BLaER1 treated with 17β-estradiol and CSF1 and Interleukin-3, amounts not matched to agents 10 nM and 100 nM (cell line): ENCODE measurements around the gene KRTAP1-3.

Source experiments
- H3K27ac ChIP-seq, 11 experiments: shearing (Covaris generic); formaldehyde crosslinking; 2 replicates each; pipeline ENCODE4 v1.8.1; 2022
- H3K27me3 ChIP-seq, 11 experiments: shearing (Covaris generic); formaldehyde crosslinking; 2 replicates each; pipeline ENCODE4 v1.8.1; 2022
- H3K36me3 ChIP-seq, 11 experiments: shearing (Covaris generic); formaldehyde crosslinking; 2 replicates each; pipeline ENCODE4 v1.8.1; 2022
- H3K4me1 ChIP-seq, 10 experiments: shearing (Covaris generic); formaldehyde crosslinking; 2 replicates each; pipeline ENCODE4 v1.8.1; 2022
- H3K4me2 ChIP-seq, 11 experiments: shearing (Covaris generic); formaldehyde crosslinking; 2 replicates each; pipeline ENCODE4 v1.8.1; 2022
- H3K4me3 ChIP-seq, 10 experiments: shearing (Covaris generic); formaldehyde crosslinking; 2 replicates each; pipeline ENCODE4 v1.8.1; 2022
- H3K9ac ChIP-seq, 11 experiments: shearing (Covaris generic); formaldehyde crosslinking; 2 replicates each; pipeline ENCODE4 v1.8.1; 2022
- H3K9me3 ChIP-seq, 11 experiments: shearing (Covaris generic); formaldehyde crosslinking; replicated peaks in 1 of 11; 2 replicates each; pipeline ENCODE4 v1.8.1; 2022
- H4K20me1 ChIP-seq, 11 experiments: shearing (Covaris generic); formaldehyde crosslinking; 2 replicates each; pipeline ENCODE4 v1.8.1; 2022
- Cebpa-rat ChIP-seq, 11 experiments: shearing (Covaris generic); IDR thresholded peaks; 2 replicates each; pipeline ENCODE4 v1.8.1; 2022

The KRTAP1-3 gene

GRCh38 chr17:41026715-41027471 lies 7.8 kb downstream of the KRTAP1-3 start, which contains the start of gene KRTAP1-5:
Gene KRTAP1-5 (minus strand): TSS chr17:41027208. CDS start chr17:41027155, 53 bp downstream.
- Histone ChIP-seq H3K36me3 (no peaks in the 10 kb centered on the region), H3K9me3 (peaks cover 0 to 2% (median 0%) of the 10 kb centered on the region in 11 experiments; a peak in 3 of 22 replicates), H3K27me3 (no peaks in the 10 kb centered on the region), H3K4me3 (no peak within 1 kb of the TSS), H4K20me1 (no peaks in the 10 kb centered on the region), H3K27ac (no peak within 1 kb of the TSS), H3K4me2 (no peak within 1 kb of the TSS), H3K9ac (no peak within 1 kb of the TSS), H3K4me1 (no peaks in the 10 kb centered on the region)
- TF ChIP-seq Cebpa-rat (IDR thresholded peaks at IDR 0.05) = no peak

- H3K9ac ChIP-seq = no peak overlapping the region
- no peaks in the 10 kb centered on the region for H3K27me3 ChIP-seq
- H3K9me3 ChIP-seq = peaks cover 0 to 13% (median 6%) of the 10 kb centered on the region in 11 experiments; a peak in 6 of 22 replicates
- H3K27ac ChIP-seq = no peak overlapping the region
- H3K4me2 ChIP-seq = no peak overlapping the region
- no peak overlapping the region for H3K4me3 ChIP-seq
- no peaks in the 10 kb centered on the region for H4K20me1 ChIP-seq
- TF ChIP-seq Cebpa-rat (IDR thresholded peaks at IDR 0.05) = no peak
- no peaks in the 10 kb centered on the region for H3K4me1 ChIP-seq
- H3K36me3 ChIP-seq = no peaks in the 10 kb centered on the region
These were observed 10.0 kb downstream of the KRTAP1-3 start for GRCh38 chr17:41024697-41025096.

GRCh38 chr17:41020336-41020735 lies 14.3 kb downstream of the KRTAP1-3 start:
- H4K20me1 ChIP-seq = no peaks in the 10 kb centered on the region
- no peak overlapping the region for H3K9ac ChIP-seq
- H3K4me1 ChIP-seq = no peaks in the 10 kb centered on the region
- no peak overlapping the region for H3K27ac ChIP-seq
- H3K27me3 ChIP-seq = no peaks in the 10 kb centered on the region
- H3K36me3 ChIP-seq = no peaks in the 10 kb centered on the region
- H3K4me2 ChIP-seq = no peak overlapping the region
- H3K4me3 ChIP-seq = no peak overlapping the region
- H3K9me3 ChIP-seq = peaks cover 0 to 13% (median 6%) of the 10 kb centered on the region in 11 experiments; a peak in 6 of 22 replicates
- no peak for TF ChIP-seq Cebpa-rat (IDR thresholded peaks at IDR 0.05)

- no peak for TF ChIP-seq Cebpa-rat (IDR thresholded peaks at IDR 0.05)
- Histone ChIP-seq H3K4me3 (no peak overlapping the region), H3K9ac (no peak overlapping the region), H4K20me1 (no peaks in the 10 kb centered on the region), H3K9me3 (peaks cover 0 to 13% (median 6%) of the 10 kb centered on the region in 11 experiments; a peak in 6 of 22 replicates), H3K36me3 (no peaks in the 10 kb centered on the region), H3K4me2 (no peak overlapping the region), H3K27me3 (no peaks in the 10 kb centered on the region), H3K4me1 (no peaks in the 10 kb centered on the region), H3K27ac (no peak overlapping the region)
These were observed 15.3 kb downstream of the KRTAP1-3 start for GRCh38 chr17:41019415-41019814.

- Histone ChIP-seq H3K27ac (no peak overlapping the region), H3K9me3 (peaks cover 0 to 13% (median 6%) of the 10 kb centered on the region in 11 experiments; a peak in 6 of 22 replicates), H3K27me3 (no peaks in the 10 kb centered on the region), H3K4me2 (no peak overlapping the region), H3K4me3 (no peak overlapping the region), H3K36me3 (no peaks in the 10 kb centered on the region), H3K9ac (no peak overlapping the region), H4K20me1 (no peaks in the 10 kb centered on the region), H3K4me1 (no peaks in the 10 kb centered on the region)
- no peak for TF ChIP-seq Cebpa-rat (IDR thresholded peaks at IDR 0.05)
These were observed 16.1 kb downstream of the KRTAP1-3 start for GRCh38 chr17:41018541-41018940.

- Histone ChIP-seq H3K36me3 (no peaks in the 10 kb centered on the region), H3K9me3 (peaks cover 0 to 10% (median 6%) of the 10 kb centered on the region in 11 experiments; a peak in 6 of 22 replicates), H3K27me3 (no peaks in the 10 kb centered on the region), H3K9ac (no peak overlapping the region), H3K4me3 (no peak overlapping the region), H3K4me2 (no peak overlapping the region), H4K20me1 (no peaks in the 10 kb centered on the region), H3K27ac (no peak overlapping the region), H3K4me1 (no peaks in the 10 kb centered on the region)
- TF ChIP-seq Cebpa-rat (IDR thresholded peaks at IDR 0.05) = no peak
These were observed 18.0 kb downstream of the KRTAP1-3 start for GRCh38 chr17:41016578-41017215.

- H3K4me3 ChIP-seq = no peak overlapping the region
- H3K4me1 ChIP-seq = no peaks in the 10 kb centered on the region
- no peak overlapping the region for H3K9ac ChIP-seq
- no peak overlapping the region for H3K27ac ChIP-seq
- TF ChIP-seq Cebpa-rat (IDR thresholded peaks at IDR 0.05) = no peak
- H3K4me2 ChIP-seq = no peak overlapping the region
- no peaks in the 10 kb centered on the region for H4K20me1 ChIP-seq
- no peaks in the 10 kb centered on the region for H3K27me3 ChIP-seq
- H3K36me3 ChIP-seq = no peaks in the 10 kb centered on the region
- H3K9me3 ChIP-seq = no peaks in the 10 kb centered on the region
These were observed 19.2 kb downstream of the KRTAP1-3 start for GRCh38 chr17:41015454-41015853.

GRCh38 chr17:41013606-41014005 lies 21.1 kb downstream of the KRTAP1-3 start:
- TF ChIP-seq Cebpa-rat (IDR thresholded peaks at IDR 0.05) = no peak
- Histone ChIP-seq H3K4me3 (no peak overlapping the region), H3K27ac (no peak overlapping the region), H3K4me1 (no peaks in the 10 kb centered on the region), H3K4me2 (no peak overlapping the region), H3K9ac (no peak overlapping the region), H3K9me3 (no peaks in the 10 kb centered on the region), H4K20me1 (no peaks in the 10 kb centered on the region), H3K36me3 (no peaks in the 10 kb centered on the region), H3K27me3 (no peaks in the 10 kb centered on the region)

GRCh38 chr17:41013181-41013580 lies 21.5 kb downstream of the KRTAP1-3 start:
- H3K9ac ChIP-seq = no peak overlapping the region
- H3K9me3 ChIP-seq = no peaks in the 10 kb centered on the region
- H3K4me3 ChIP-seq = no peak overlapping the region
- no peaks in the 10 kb centered on the region for H4K20me1 ChIP-seq
- no peaks in the 10 kb centered on the region for H3K4me1 ChIP-seq
- no peak overlapping the region for H3K27ac ChIP-seq
- H3K4me2 ChIP-seq = no peak overlapping the region
- H3K27me3 ChIP-seq = no peaks in the 10 kb centered on the region
- no peaks in the 10 kb centered on the region for H3K36me3 ChIP-seq
- TF ChIP-seq Cebpa-rat (IDR thresholded peaks at IDR 0.05) = no peak
